ENCODE data around the gene NHSL2. TPM values are rescaled to one million over a fixed set of nuclear protein-coding genes. Genes with fewer than 3 reads are reported as not detected.

Gene NHSL2
- total and polyA plus RNA-seq, 8 donors, result 7.0 to 15.3 (median 9.5) TPM

DNA sequence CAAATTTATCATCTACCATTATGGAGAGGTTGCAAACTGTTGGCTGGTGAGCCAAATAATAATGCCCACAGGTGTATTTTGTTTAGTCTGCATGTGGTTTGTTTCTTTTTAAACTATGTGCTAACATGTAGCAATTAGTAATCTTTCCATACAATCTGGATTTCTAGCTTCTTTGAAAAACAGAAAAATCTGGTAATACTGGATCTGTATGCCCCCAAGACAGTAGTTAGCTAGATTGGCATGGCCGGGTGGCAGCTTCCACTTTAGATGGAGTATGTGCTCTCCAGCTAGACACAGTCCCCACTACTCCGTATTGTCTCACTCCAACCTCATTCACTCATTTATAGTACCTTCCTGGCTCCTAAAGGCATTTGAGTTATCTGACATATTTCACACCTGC, 91.3 kb downstream of the NHSL2 start:
- intact Hi-C loops (cut with DNase I), result no loop called here
- ATAC-seq (no peak), DNase-seq (no peak)
- Histone ChIP-seq H3K9me3 (no peaks in the 10 kb centered on the region), H3K4me3 (no peak overlapping the region), H3K4me1 (peaks cover 0 to 5% of the 10 kb centered on the region in 2 donors), H3K27me3 (no peaks in the 10 kb centered on the region), H3K36me3 (no peaks in the 10 kb centered on the region), H3K27ac (no peak overlapping the region)
- no peak for TF ChIP-seq CTCF (IDR thresholded peaks at IDR 0.05)

GRCh38 chrX:72002875-72003274, 92.2 kb downstream of the NHSL2 start:
- intact Hi-C loops (cut with DNase I), result no loop called here
- no peak overlapping the region for H3K4me3 ChIP-seq

DNA sequence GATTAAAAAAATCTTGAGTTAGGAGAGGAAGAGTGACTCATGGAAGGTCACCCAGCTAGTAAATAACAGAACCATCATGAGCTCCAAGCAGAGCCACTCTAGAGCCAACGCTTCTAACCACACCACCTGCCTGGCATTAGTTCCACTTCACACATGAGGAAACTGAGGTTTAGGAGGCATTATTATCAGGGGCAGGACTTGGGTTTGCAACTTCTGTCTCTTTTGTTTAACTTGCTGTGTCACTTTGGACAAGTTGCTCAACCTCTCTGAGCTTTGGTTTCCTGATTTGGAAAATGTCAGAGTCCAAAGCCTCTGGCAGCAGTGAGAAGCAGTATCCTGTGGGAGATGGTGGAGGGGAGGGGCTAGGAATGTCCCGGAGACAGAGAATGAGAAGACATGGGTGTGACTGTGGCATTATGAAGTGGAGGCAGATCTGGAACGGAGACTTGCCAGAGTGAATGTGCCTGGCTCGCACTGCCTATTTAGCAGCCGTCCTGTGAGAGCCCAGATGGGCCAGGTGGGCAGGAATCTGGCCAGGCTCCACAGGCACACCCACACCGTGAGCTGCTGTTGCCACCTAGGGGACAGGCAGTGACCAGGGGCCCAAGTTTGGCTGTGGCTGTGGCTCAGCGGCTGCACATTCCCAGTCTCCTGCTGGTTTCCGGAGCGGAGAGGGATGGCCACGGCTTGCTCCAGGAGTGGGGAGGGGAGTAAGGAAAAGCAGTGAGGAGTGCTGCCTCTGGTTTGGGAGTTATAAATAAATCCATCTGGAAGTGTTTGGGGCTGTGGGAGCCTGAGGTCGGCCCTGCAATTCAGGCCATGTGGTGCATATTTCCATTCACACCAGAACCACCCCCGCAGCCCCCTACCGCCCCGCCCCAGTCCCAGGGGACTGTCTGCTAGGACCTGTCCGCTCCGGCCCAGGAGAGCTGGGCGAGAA, 93.4 kb downstream of the NHSL2 start:
- H3K27ac ChIP-seq, result no peak overlapping the region

More at GRCh38 chrX:72002875-72003274, 92.2 kb downstream of the NHSL2 start:
- no peak overlapping the region for H3K27ac ChIP-seq
- no peaks in the 10 kb centered on the region for H3K36me3 ChIP-seq
- no peaks in the 10 kb centered on the region for H3K9me3 ChIP-seq
- H3K27me3 ChIP-seq, result no peaks in the 10 kb centered on the region
- DNase-seq, result no peak
- ATAC-seq, result no peak
- peaks cover 0 to 5% of the 10 kb centered on the region in 2 donors for H3K4me1 ChIP-seq
- TF ChIP-seq CTCF (IDR thresholded peaks at IDR 0.05), result no peak

GRCh38 chrX:72005046-72005445, 94.4 kb downstream of the NHSL2 start:
- no peaks in the 10 kb centered on the region for H3K9me3 ChIP-seq
- ATAC-seq, result no peak
- DNase-seq, result no peak
- intact Hi-C loops (cut with DNase I), result no loop called here
- H3K27me3 ChIP-seq, result no peaks in the 10 kb centered on the region
- TF ChIP-seq CTCF (IDR thresholded peaks at IDR 0.05), result no peak
- H3K4me3 ChIP-seq, result no peak overlapping the region
- no peaks in the 10 kb centered on the region for H3K36me3 ChIP-seq
- no peak overlapping the region for H3K27ac ChIP-seq
- H3K4me1 ChIP-seq, result peaks cover 0 to 5% of the 10 kb centered on the region in 2 donors

More for the DNA sequence above, 93.4 kb downstream of the NHSL2 start:
- intact Hi-C loops (cut with DNase I), result no loop called here
- TF ChIP-seq CTCF (IDR thresholded peaks at IDR 0.05), result no peak
- Histone ChIP-seq H3K4me1 (peaks cover 0 to 5% of the 10 kb centered on the region in 2 donors), H3K36me3 (no peaks in the 10 kb centered on the region), H3K9me3 (no peaks in the 10 kb centered on the region), H3K27me3 (no peaks in the 10 kb centered on the region), H3K4me3 (no peak overlapping the region)
- DNase-seq, result peak in 1 of 4 donors; percentile 29
- peak; percentile 72 for ATAC-seq

GRCh38 chrX:72006461-72006860, 95.8 kb downstream of the NHSL2 start:
- no peaks in the 10 kb centered on the region for H3K36me3 ChIP-seq
- H3K9me3 ChIP-seq, result no peaks in the 10 kb centered on the region
- no peaks in the 10 kb centered on the region for H3K27me3 ChIP-seq
- DNase-seq (no peak), ATAC-seq (no peak)
- peaks cover 0 to 5% of the 10 kb centered on the region in 2 donors for H3K4me1 ChIP-seq
- no peak overlapping the region for H3K27ac ChIP-seq
- no peak for TF ChIP-seq CTCF (IDR thresholded peaks at IDR 0.05)
- H3K4me3 ChIP-seq, result no peak overlapping the region
- intact Hi-C loops (cut with DNase I), result no loop called here

Data from left lung (tissue), 10 donors.